Stimulated activated CD8-positive, alpha-beta memory T cell treated with anti-CD3 and anti-CD28 coated beads, Interleukin-7, amount 100 ng/mL, for 4 hours (primary cell): ENCODE data around the gene S1PR5.

Experiments
- DNase-seq, 2 donors: peaks; one replicate each; pipeline ENCODE4 v3.0.0-alpha.2; 2020; ENCODE audit warnings: low read depth in 2 of 2

S1PR5 gene

DNA sequence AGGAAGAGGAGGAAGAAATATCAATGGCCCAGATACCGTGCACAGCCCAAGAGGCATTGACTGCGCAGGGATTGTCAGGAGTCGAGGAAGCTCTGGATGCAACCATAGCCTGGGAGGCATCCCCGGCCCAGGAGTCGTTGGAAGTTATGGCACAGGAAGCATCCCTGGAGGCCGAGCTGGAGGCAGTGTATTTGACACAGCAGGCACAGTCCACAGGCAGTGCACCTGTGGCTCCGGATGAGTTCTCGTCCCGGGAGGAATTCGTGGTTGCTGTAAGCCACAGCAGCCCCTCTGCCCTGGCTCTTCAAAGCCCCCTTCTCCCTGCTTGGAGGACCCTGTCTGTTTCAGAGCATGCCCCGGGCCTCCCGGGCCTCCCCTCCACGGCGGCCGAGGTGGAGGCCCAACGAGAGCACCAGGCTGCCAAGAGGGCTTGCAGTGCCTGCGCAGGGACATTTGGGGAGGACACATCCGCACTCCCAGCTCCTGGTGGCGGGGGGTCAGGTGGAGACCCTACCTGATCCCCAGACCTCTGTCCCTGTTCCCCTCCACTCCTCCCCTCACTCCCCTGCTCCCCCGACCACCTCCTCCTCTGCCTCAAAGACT is 50.0 kb downstream of the S1PR5 start:
- DNase-seq = no peak

DNA sequence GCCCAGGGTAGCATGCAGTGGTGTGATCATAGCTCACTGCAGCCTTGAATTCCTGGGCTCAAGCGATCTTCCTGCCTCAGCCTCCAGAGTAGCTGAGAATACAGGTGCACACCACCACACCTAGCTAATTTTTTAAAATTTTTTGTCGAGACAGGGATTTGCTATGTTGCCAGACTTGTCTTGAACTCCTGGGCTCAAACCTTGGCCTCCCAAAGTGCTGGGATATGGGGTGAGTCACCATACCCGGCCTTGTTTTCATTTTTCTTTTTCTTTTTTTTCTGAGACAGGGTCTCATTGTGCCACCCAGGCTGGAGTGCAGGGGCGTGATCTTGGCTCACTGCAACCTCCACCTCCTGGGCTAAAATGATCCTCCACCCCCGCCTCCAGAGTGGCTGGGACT is 52.8 kb downstream of the S1PR5 start:
- no peak for DNase-seq
